ENCODE measurements around the gene ANO1.

DNA sequence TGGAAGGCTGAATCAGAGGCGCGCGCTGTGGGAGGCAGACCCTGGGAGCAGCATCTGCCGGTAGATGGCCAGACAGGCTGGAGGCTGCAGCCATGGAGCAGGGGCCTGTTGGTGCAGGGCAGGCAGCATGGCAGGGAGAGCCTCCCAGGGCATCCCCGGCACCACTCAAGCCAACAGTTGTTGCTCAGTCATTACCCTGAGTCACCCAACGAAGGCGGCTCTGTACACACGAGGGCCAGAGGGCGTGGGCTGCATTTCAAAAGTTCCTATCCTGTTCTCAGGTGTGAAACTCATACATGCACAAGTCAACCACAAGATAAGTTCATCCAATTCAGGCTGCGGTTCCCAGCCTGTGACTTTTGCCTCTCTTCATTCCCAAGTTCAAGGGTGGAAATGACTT, 2.6 kb downstream of the ANO1 start:
- TF ChIP-seq, protein P1, sequence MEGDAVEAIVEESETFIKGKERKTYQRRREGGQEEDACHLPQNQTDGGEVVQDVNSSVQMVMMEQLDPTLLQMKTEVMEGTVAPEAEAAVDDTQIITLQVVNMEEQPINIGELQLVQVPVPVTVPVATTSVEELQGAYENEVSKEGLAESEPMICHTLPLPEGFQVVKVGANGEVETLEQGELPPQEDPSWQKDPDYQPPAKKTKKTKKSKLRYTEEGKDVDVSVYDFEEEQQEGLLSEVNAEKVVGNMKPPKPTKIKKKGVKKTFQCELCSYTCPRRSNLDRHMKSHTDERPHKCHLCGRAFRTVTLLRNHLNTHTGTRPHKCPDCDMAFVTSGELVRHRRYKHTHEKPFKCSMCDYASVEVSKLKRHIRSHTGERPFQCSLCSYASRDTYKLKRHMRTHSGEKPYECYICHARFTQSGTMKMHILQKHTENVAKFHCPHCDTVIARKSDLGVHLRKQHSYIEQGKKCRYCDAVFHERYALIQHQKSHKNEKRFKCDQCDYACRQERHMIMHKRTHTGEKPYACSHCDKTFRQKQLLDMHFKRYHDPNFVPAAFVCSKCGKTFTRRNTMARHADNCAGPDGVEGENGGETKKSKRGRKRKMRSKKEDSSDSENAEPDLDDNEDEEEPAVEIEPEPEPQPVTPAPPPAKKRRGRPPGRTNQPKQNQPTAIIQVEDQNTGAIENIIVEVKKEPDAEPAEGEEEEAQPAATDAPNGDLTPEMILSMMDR (IDR thresholded peaks at IDR 0.05; ENCODE audit: low read length) = no peak
- TF ChIP-seq EZH2 (optimal IDR thresholded peaks at IDR 0.05; ENCODE audit: low read depth, low read length) (no peak), EZH2phosphoT487 (IDR thresholded peaks at IDR 0.05; ENCODE audit: low read length) (no peak)
